ENCODE measurements around the gene MTREX. TPM values are rescaled to one million over a fixed set of nuclear protein-coding genes. Genes with fewer than 3 reads are reported as not detected.

Gene MTREX
- polyA plus RNA-seq, 1 donor (not counting 4 experiments of a cell fraction or from before 2014, with no cell fraction given) = 71.4 TPM

DNA sequence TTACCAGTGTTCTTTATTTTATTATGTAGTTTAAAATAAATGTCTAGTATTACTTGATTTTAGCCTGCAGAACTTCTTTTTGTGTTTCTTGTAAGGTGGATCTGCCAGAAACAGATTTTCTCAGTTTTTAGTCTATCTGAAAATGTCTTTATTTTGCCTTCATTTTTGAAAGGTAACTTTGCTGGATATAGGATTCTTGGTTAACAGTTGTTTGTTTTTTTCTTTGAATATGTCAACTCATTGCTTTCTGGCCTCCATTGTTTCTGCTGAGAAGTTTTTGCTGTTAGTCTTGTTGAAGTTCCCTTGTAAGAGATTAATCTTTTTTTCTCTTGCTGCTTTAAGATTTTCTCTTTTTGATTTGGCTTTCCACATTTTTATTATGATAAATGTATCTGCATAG, 75.5 kb downstream of the MTREX start:
- H3K4me3 ChIP-seq (ENCODE audit: control insufficient read depth in 2 of 3, extremely low read depth in 1 of 3, insufficient read depth in 2 of 3, low read depth in 1 of 3, low read length in 3 of 3) = no peak overlapping the region
- no peak overlapping the region for H3K9ac ChIP-seq (ENCODE audit: control insufficient read depth, extremely low read depth, insufficient read depth, low read length)
- H3K9me3 ChIP-seq (ENCODE audit: control insufficient read depth, low read depth, low read length) = no peaks in the 10 kb centered on the region
- H3K9me1 ChIP-seq (ENCODE audit: control insufficient read depth, extremely low read depth, insufficient read depth, low read length) = no peaks in the 10 kb centered on the region
- H3K79me2 ChIP-seq (ENCODE audit: control insufficient read depth, insufficient read depth, low read length) = peaks cover 5% of the 10 kb centered on the region
- no peak overlapping the region for H3K27ac ChIP-seq (ENCODE audit: control insufficient read depth, insufficient read depth, low read length)
- H3K4me2 ChIP-seq (ENCODE audit: control insufficient read depth, extremely low read depth, insufficient read depth, low read depth, low read length) = no peak overlapping the region
- H3K36me3 ChIP-seq (ENCODE audit: control insufficient read depth in 2 of 2, extremely low read depth in 1 of 2, insufficient read depth in 2 of 2, low read length in 2 of 2) = peaks cover 4 to 5% of the 10 kb centered on the region in 2 experiments
- no peak for TF ChIP-seq CTCF (optimal IDR thresholded peaks at IDR 0.05 in 1 of 3, IDR thresholded peaks at IDR 0.05 in 1 of 3, conservative IDR thresholded peaks at IDR 0.05 in 1 of 3; ENCODE audit: extremely low read depth in 1 of 3, insufficient read depth in 2 of 3, low read length in 3 of 3)
- TF ChIP-seq EZH2 (IDR thresholded peaks at IDR 0.05; ENCODE audit: low read length) = no peak
- no peak for DNase-seq (ENCODE audit: low read depth, low spot score)
- dilution Hi-C loops (cut with MboI; ENCODE audit: extremely low pct_ligation_motif_present, low sequenced_read_pairs) = no loop called here
- H3K27me3 ChIP-seq (ENCODE audit: control insufficient read depth, extremely low read depth, insufficient read depth, low read length) = no peaks in the 10 kb centered on the region
- FAIRE-seq = no peak
- H3K4me1 ChIP-seq (ENCODE audit: control insufficient read depth, extremely low read depth, insufficient read depth, low read length) = no peaks in the 10 kb centered on the region
- H4K20me1 ChIP-seq (ENCODE audit: control insufficient read depth, extremely low read depth, insufficient read depth, low read length) = no peaks in the 10 kb centered on the region
- no peak overlapping the region for H2AFZ ChIP-seq (ENCODE audit: control insufficient read depth, low read length)

GRCh38 chr5:55384072-55384471, 76.3 kb downstream of the MTREX start:
- Histone ChIP-seq H3K4me1 (ENCODE audit: control insufficient read depth, extremely low read depth, insufficient read depth, low read length) (no peaks in the 10 kb centered on the region), H3K9me1 (ENCODE audit: control insufficient read depth, extremely low read depth, insufficient read depth, low read length) (no peaks in the 10 kb centered on the region), H2AFZ (ENCODE audit: control insufficient read depth, low read length) (no peak overlapping the region), H3K4me3 (ENCODE audit: control insufficient read depth in 2 of 3, extremely low read depth in 1 of 3, insufficient read depth in 2 of 3, low read depth in 1 of 3, low read length in 3 of 3) (no peak overlapping the region), H3K36me3 (ENCODE audit: control insufficient read depth in 2 of 2, extremely low read depth in 1 of 2, insufficient read depth in 2 of 2, low read length in 2 of 2) (peaks cover 4 to 6% of the 10 kb centered on the region in 2 experiments), H3K79me2 (ENCODE audit: control insufficient read depth, insufficient read depth, low read length) (peaks cover 5% of the 10 kb centered on the region), H3K27ac (ENCODE audit: control insufficient read depth, insufficient read depth, low read length) (no peak overlapping the region), H3K9me3 (ENCODE audit: control insufficient read depth, low read depth, low read length) (no peaks in the 10 kb centered on the region), H3K27me3 (ENCODE audit: control insufficient read depth, extremely low read depth, insufficient read depth, low read length) (no peaks in the 10 kb centered on the region), H3K4me2 (ENCODE audit: control insufficient read depth, extremely low read depth, insufficient read depth, low read depth, low read length) (no peak overlapping the region), H4K20me1 (ENCODE audit: control insufficient read depth, extremely low read depth, insufficient read depth, low read length) (no peaks in the 10 kb centered on the region), H3K9ac (ENCODE audit: control insufficient read depth, extremely low read depth, insufficient read depth, low read length) (no peak overlapping the region)
- dilution Hi-C loops (cut with MboI; ENCODE audit: extremely low pct_ligation_motif_present, low sequenced_read_pairs) = no loop called here
- FAIRE-seq = no peak
- TF ChIP-seq EZH2 (IDR thresholded peaks at IDR 0.05; ENCODE audit: low read length) (no peak), CTCF (optimal IDR thresholded peaks at IDR 0.05 in 1 of 3, IDR thresholded peaks at IDR 0.05 in 1 of 3, conservative IDR thresholded peaks at IDR 0.05 in 1 of 3; ENCODE audit: extremely low read depth in 1 of 3, insufficient read depth in 2 of 3, low read length in 3 of 3) (no peak)
- no peak for DNase-seq (ENCODE audit: low read depth, low spot score)

All from keratinocyte (primary cell).